Choroid plexus epithelial cell (primary cell): Measurements from ENCODE around the gene CSAG2.

ENCODE experiments used
- DNase-seq: peaks from one replicate; pipeline ENCODE4 v3.0.0-alpha.2; 2010; ENCODE audit warnings: low read depth
- H3K4me3 ChIP-seq: 2 replicates; pipeline ENCODE4 v1.5.1; 2011; ENCODE audit warnings: low read depth, mild to moderate bottlenecking, control low read depth, low read length, moderate library complexity
- TF ChIP-seq, protein P1 (sequence below): conservative IDR thresholded peaks from 2 replicates; pipeline ENCODE4 v1.5.1; 2011; ENCODE audit warnings: low read depth, mild to moderate bottlenecking, control low read depth, inconsistent platforms, low read length, moderate library complexity

Gene CSAG2

DNA sequence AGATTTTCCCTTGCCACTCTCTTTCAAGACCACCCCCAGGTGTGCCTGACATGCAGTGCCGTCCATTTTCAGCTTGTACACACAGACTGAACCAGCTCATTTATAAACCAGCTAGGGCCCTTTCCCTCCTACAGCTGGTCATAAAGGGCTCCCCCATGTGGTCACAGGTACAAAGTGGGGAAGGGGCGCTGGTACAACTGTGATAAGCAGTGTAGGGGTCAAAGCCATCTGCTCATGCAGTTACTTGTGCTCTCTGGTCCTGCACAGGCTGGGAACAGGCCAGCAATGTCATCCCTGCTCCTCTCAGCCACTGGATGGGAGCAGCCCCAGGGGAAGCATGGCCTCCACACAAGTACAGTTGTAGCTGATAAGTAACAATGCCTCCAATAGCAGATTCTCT is 50.8 kb downstream of the CSAG2 start:
- TF ChIP-seq, protein P1, sequence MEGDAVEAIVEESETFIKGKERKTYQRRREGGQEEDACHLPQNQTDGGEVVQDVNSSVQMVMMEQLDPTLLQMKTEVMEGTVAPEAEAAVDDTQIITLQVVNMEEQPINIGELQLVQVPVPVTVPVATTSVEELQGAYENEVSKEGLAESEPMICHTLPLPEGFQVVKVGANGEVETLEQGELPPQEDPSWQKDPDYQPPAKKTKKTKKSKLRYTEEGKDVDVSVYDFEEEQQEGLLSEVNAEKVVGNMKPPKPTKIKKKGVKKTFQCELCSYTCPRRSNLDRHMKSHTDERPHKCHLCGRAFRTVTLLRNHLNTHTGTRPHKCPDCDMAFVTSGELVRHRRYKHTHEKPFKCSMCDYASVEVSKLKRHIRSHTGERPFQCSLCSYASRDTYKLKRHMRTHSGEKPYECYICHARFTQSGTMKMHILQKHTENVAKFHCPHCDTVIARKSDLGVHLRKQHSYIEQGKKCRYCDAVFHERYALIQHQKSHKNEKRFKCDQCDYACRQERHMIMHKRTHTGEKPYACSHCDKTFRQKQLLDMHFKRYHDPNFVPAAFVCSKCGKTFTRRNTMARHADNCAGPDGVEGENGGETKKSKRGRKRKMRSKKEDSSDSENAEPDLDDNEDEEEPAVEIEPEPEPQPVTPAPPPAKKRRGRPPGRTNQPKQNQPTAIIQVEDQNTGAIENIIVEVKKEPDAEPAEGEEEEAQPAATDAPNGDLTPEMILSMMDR = no peak
- H3K4me3 ChIP-seq = no peak overlapping the region
- no peak for DNase-seq
